IPS-15b (cell line): ENCODE measurements around the gene FASLG.
"Not testable (repeated sequence)": the region's sequence is repeated elsewhere in the genome, so short reads cannot be mapped to it uniquely, and the experiment has no call there.

Source experiments
- H3K27me3 ChIP-seq: one replicate; pipeline ENCODE4 v1.6.1; 2013; ENCODE audit warnings: low read length; ENCODE audit not compliant: control insufficient read depth, insufficient read depth
- H3K36me3 ChIP-seq: one replicate; pipeline ENCODE4 v1.6.1; 2013; ENCODE audit warnings: low read length; ENCODE audit not compliant: control insufficient read depth, insufficient read depth
- H3K4me1 ChIP-seq: one replicate; pipeline ENCODE4 v1.6.1; 2013; ENCODE audit warnings: mild to moderate bottlenecking, low read length; ENCODE audit not compliant: control insufficient read depth, insufficient read depth
- H3K4me3 ChIP-seq: one replicate; pipeline ENCODE4 v1.5.1; 2013; ENCODE audit warnings: low read depth, low read length
- H3K9ac ChIP-seq: one replicate; pipeline ENCODE4 v1.6.1; 2013; ENCODE audit warnings: low read depth, mild to moderate bottlenecking, low read length
- H3K9me3 ChIP-seq: one replicate; pipeline ENCODE4 v1.6.1; 2013; ENCODE audit warnings: mild to moderate bottlenecking, low read length; ENCODE audit not compliant: control insufficient read depth, insufficient read depth

FASLG gene, protein sequence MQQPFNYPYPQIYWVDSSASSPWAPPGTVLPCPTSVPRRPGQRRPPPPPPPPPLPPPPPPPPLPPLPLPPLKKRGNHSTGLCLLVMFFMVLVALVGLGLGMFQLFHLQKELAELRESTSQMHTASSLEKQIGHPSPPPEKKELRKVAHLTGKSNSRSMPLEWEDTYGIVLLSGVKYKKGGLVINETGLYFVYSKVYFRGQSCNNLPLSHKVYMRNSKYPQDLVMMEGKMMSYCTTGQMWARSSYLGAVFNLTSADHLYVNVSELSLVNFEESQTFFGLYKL

DNA sequence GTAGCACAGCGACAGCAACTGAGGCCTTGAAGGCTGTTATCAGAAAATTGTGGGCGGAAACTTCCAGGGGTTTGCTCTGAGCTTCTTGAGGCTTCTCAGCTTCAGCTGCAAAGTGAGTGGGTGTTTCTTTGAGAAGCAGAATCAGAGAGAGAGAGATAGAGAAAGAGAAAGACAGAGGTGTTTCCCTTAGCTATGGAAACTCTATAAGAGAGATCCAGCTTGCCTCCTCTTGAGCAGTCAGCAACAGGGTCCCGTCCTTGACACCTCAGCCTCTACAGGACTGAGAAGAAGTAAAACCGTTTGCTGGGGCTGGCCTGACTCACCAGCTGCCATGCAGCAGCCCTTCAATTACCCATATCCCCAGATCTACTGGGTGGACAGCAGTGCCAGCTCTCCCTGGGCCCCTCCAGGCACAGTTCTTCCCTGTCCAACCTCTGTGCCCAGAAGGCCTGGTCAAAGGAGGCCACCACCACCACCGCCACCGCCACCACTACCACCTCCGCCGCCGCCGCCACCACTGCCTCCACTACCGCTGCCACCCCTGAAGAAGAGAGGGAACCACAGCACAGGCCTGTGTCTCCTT lies at the start of gene FASLG:
Gene FASLG (plus strand): TSS at position 233 of the 583 bp plus-strand sequence. CDS start 99 bp downstream, at position 332.
- no peaks in the 10 kb centered on the region for H3K27me3 ChIP-seq
- H3K36me3 ChIP-seq = no peaks in the 10 kb centered on the region
- no peaks in the 10 kb centered on the region for H3K4me1 ChIP-seq
- H3K4me3 ChIP-seq = no peak within 1 kb of the TSS
- no peaks in the 10 kb centered on the region for H3K9me3 ChIP-seq
- H3K9ac ChIP-seq = no peak within 1 kb of the TSS

DNA sequence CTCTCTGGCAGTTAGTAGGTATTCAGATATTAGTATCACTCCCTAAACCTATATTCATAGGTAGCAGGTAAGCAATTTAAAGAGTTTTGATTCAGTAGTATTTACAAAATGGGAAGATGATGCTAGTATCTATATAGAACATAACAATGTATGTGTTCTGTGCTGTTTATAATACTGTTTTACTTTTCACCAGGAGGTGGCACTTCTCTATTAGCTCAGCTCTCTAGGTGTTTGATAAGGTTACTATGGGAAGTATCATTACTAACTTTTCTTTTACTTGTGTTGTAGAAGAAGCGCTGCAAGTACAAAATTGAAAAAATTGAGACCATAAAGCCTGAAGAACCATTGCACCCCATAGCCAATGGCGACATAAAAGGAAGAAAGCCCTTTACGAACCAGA lies 49.4 kb upstream of the FASLG start:
- Histone ChIP-seq H3K9ac (no peak overlapping the region), H3K4me1 (no peaks in the 10 kb centered on the region), H3K36me3 (peaks cover 3% of the 10 kb centered on the region), H3K27me3 (no peaks in the 10 kb centered on the region), H3K9me3 (no peaks in the 10 kb centered on the region), H3K4me3 (no peak overlapping the region)

DNA sequence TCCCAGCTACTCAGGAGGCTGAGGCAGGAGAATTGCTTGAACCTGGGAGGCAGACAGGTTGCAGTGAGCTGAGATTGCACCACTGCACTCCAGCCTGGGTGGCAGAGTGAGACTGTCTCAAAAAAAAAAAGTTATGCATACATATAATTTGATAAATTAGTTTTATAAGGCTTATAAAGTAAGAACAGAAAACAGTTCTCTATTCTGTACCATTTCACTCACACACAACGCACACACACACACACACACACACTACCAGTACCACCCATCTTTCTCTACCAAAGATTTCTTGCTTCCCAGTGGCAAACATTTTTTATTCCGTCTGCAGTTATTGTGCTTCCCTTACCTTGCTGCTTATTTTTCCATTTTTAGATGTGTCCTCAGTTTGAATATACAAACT lies 46.4 kb upstream of the FASLG start:
- no peaks in the 10 kb centered on the region for H3K9me3 ChIP-seq
- H3K27me3 ChIP-seq = no peaks in the 10 kb centered on the region
- H3K4me3 ChIP-seq = no peak overlapping the region
- peaks cover 3% of the 10 kb centered on the region for H3K36me3 ChIP-seq
- H3K9ac ChIP-seq = no peak overlapping the region
- no peaks in the 10 kb centered on the region for H3K4me1 ChIP-seq

DNA sequence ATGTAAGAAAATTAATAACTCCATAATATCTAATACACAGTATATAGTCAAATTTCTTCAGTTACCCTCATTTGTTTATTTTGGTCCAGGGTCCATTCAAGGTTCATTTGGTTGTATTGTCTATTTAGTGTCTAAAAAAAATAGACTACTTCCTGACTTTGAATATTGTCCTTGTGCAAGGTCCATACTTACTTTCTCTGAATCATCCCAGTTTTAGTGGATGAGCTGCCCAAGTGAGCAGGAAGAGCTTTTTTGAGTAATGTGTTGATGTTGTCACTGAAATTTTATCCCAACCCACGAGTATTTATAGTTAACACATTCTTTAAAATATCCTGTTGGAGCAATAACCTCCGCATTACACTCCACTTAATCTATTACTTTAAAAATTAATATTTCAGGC lies 45.6 kb upstream of the FASLG start:
- H3K9ac ChIP-seq = no peak overlapping the region
- no peaks in the 10 kb centered on the region for H3K27me3 ChIP-seq
- H3K4me3 ChIP-seq = no peak overlapping the region
- no peaks in the 10 kb centered on the region for H3K4me1 ChIP-seq
- no peaks in the 10 kb centered on the region for H3K9me3 ChIP-seq
- peaks cover 3% of the 10 kb centered on the region for H3K36me3 ChIP-seq

DNA sequence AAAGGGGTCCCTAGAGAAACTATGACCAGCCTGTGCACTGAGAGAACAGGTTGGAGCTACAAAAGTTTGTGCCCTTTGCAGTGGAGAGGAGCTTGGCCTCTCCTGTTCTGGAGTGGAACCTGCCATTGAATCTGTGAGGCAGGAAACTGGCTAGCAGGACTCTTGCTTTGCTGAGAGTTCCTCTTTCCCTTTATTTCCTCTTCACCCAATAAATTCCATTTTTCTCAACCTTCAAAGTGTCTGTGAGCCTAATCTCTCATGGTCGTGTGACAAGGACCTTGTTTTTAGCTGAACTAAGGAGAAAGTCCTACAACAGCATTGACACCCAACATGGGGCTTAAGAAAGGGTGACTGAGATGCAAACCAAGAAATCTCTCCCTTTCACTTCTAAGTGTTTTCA lies 42.7 kb upstream of the FASLG start:
- Histone ChIP-seq H3K4me1 (no peaks in the 10 kb centered on the region), H3K9me3 (peaks cover 7% of the 10 kb centered on the region), H3K36me3 (no peaks in the 10 kb centered on the region), H3K27me3 (no peaks in the 10 kb centered on the region), H3K4me3 (no peak overlapping the region), H3K9ac (no peak overlapping the region)

DNA sequence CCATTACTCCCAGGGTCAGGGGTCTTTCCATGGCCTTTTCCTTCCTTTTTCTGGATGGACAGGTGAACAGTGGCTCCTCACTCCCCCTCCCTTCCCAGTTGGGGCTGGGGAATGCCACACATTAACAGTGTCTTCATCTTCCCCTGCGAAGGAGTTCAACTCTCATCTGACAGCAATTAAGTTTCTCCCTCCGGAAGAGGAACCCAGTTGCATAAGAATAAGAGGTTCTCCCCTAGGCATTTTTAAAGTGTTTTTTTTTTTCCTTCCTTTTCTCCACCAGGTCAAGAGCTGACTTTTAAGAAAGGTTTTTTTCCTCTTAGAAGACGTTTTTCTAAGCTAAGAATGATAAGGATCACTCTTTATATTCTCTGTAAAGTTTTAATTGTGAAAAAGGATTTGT lies 42.3 kb upstream of the FASLG start:
- peaks cover 7% of the 10 kb centered on the region for H3K9me3 ChIP-seq
- no peaks in the 10 kb centered on the region for H3K27me3 ChIP-seq
- no peaks in the 10 kb centered on the region for H3K4me1 ChIP-seq
- H3K4me3 ChIP-seq = no peak overlapping the region
- H3K36me3 ChIP-seq = no peaks in the 10 kb centered on the region
- H3K9ac ChIP-seq = no peak overlapping the region

DNA sequence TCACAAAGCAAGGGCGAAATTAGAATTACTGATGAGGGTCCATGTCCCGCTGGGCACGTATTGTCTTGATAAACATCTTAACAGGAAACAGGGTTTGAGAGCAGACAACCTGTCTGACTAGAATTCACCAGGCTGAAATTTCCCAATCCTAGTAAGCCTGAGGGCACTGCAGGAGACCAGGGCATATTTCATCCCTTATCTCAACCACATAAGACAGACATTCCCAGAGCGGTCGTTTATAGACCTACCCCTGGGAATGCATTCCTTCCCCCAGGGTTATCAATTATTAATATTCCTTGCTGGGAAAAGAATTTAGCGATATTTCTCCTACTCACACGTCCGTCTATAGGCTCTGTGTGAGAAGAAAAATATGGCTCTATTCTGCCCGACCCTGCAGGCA lies 38.3 kb upstream of the FASLG start:
- not testable (repeated sequence) for H3K9ac ChIP-seq, H3K9me3 ChIP-seq, H3K36me3 ChIP-seq, H3K4me1 ChIP-seq, H3K4me3 ChIP-seq, H3K27me3 ChIP-seq

DNA sequence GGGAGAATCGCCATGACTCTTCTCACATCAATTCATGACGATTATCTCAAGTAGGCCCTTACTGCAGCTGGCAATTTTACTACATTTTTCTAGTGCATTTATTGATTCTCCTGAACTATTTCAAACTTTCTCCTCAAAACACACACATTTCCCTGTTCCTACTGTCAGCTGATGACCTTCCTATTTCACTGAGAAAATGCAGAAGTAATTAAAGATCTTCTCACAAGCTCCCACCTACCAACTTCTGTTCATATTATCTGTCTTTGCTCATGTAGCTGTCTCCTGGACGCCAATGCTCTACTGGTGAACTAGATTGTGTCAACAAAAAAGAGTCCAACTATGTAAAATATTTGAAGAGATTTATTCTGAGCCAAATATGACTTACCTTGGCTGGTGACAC lies 36.4 kb upstream of the FASLG start:
- Histone ChIP-seq H3K4me3 (no peak overlapping the region), H3K4me1 (no peaks in the 10 kb centered on the region), H3K27me3 (no peaks in the 10 kb centered on the region), H3K9me3 (peaks cover 7% of the 10 kb centered on the region), H3K9ac (no peak overlapping the region), H3K36me3 (no peaks in the 10 kb centered on the region)

DNA sequence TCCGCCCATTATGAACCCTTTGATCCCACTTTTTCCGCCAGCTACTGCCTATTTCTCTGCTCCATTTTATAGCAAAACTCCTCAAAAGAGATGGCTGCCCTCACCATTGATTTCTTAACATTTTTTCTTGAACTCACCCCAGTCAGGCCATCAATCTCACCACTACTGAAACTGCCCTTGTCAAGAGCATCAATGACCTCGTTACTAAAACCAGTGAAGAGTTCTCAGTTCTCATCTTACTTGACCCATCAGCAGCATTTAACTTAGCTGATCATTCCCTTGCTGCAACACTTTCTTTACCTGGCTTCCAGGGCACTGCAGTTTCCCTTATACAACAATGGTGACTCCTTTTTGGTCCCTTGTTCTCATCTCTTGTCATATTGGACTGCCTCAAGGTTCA lies 35.2 kb upstream of the FASLG start:
- no peaks in the 10 kb centered on the region for H3K27me3 ChIP-seq
- no peaks in the 10 kb centered on the region for H3K4me1 ChIP-seq
- H3K9ac ChIP-seq = no peak overlapping the region
- peaks cover 7% of the 10 kb centered on the region for H3K9me3 ChIP-seq
- no peaks in the 10 kb centered on the region for H3K36me3 ChIP-seq
- no peak overlapping the region for H3K4me3 ChIP-seq

DNA sequence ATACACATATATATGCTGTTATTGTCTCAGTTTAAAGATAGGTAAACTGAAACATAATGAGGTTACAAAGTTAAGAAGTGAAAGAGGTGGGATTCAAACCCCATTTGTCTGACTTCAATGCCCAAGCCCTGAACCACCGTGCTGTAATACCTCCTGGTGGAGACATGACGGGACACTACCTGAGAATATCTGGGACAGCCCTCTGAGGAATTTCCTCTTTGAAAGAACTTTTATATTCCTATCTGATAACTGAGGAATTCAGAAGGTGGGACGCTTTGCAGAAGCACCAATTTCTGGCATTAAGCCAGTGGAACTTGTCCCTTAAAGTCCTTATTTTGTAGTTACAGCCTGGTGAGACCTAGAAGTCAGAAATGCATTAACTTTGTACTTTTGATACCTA lies 32.1 kb upstream of the FASLG start:
- Histone ChIP-seq H3K27me3 (no peaks in the 10 kb centered on the region), H3K9ac (no peak overlapping the region), H3K4me1 (no peaks in the 10 kb centered on the region)

DNA sequence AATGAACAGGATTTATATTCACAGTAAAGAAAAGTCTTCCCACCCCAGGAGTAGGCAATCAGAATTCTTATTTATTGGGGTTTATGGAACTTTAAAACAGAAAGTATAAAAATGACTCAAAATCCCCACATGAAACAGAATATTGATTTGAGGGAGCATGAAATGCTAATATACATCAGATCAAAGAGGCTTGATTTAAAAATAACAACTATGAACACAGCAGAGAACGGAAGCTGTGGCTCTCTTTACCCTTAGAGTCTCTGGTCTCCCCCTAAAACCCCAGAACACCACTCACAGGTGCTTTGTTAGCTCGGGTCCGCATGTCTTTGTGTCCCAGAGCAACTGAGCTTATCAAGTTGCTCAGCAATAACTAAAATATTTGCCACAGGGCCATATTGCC lies 31.2 kb upstream of the FASLG start:
- Histone ChIP-seq H3K4me3 (no peak overlapping the region), H3K4me1 (no peaks in the 10 kb centered on the region), H3K9me3 (no peaks in the 10 kb centered on the region), H3K27me3 (no peaks in the 10 kb centered on the region), H3K9ac (no peak overlapping the region), H3K36me3 (no peaks in the 10 kb centered on the region)

More for the DNA sequence above, 32.1 kb upstream of the FASLG start:
- H3K4me3 ChIP-seq = no peak overlapping the region
- H3K9me3 ChIP-seq = no peaks in the 10 kb centered on the region
- H3K36me3 ChIP-seq = no peaks in the 10 kb centered on the region

DNA sequence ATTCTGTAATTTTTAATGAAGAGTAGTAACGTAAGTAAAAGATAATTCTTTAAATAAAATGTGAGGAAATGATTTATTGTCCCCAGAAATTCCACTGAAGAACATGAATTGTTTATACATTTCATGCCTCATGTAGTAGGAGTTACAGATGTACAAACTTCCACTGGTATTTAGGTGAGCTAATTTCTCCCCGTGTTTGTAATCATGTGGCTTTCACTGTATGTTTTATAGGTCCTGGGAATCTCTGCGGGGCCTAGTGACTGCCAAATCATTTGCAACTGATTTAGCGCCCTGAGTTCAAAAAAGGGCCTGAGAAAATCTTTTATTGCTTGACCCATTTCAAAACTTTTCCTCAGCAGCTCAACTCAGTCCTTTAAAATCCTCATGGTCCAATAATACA lies 30.5 kb upstream of the FASLG start:
- Histone ChIP-seq H3K4me3 (no peak overlapping the region), H3K27me3 (no peaks in the 10 kb centered on the region), H3K9ac (no peak overlapping the region), H3K9me3 (no peaks in the 10 kb centered on the region), H3K4me1 (no peaks in the 10 kb centered on the region), H3K36me3 (no peaks in the 10 kb centered on the region)
